Neutrophil (primary cell): Measurements from ENCODE around the gene HSPA1L.

ENCODE experiments used
- H3K27ac ChIP-seq: fragments of 200-600 bp; sonication (generic); 2 replicates; pipeline ENCODE4 v1.5.1; 2016; ENCODE audit warnings: mild to moderate bottlenecking, moderate library complexity
- H3K27me3 ChIP-seq: fragments of 200-600 bp; sonication (generic); 2 replicates; pipeline ENCODE4 v1.6.0; 2016; ENCODE audit warnings: mild to moderate bottlenecking
- H3K36me3 ChIP-seq: fragments of 200-600 bp; sonication (generic); 2 replicates; pipeline ENCODE4 v1.5.1; 2017
- H3K4me1 ChIP-seq, 2 experiments: fragments of 200-600 bp in 1 of 2; sonication (generic) in 1 of 2; 1 replicate in 1 of 2; 2 replicates in 1 of 2; pipeline versions ENCODE4 v1.5.1 to v1.6.1; 2013 to 2016; ENCODE audit warnings: low read depth in 1 of 2, low read length in 1 of 2, mild to moderate bottlenecking in 1 of 2, moderate library complexity in 1 of 2; ENCODE audit not compliant: control insufficient read depth in 1 of 2, insufficient read depth in 1 of 2
- H3K4me3 ChIP-seq, 2 experiments: fragments of 200-600 bp in 1 of 2; sonication (generic) in 1 of 2; 1 replicate in 1 of 2; 2 replicates in 1 of 2; pipeline ENCODE4 v1.5.1; 2013 to 2016; ENCODE audit warnings: low read depth in 1 of 2, low read length in 1 of 2, mild to moderate bottlenecking in 1 of 2, moderate library complexity in 1 of 2
- H3K9me3 ChIP-seq: fragments of 200-600 bp; sonication (generic); 2 replicates; pipeline ENCODE4 v1.5.1; 2016
- TF ChIP-seq, protein P1 (sequence below): fragments of 200-600 bp; sonication (generic); IDR thresholded peaks from 2 replicates; pipeline ENCODE4 v1.5.1; 2016; ENCODE audit warnings: antibody characterized with exemption

Gene HSPA1L

GRCh38 chr6:31778999-31779885, 35.8 kb downstream of the HSPA1L start:
- H3K27ac ChIP-seq = no peak overlapping the region
- peaks cover 5% of the 10 kb centered on the region for H3K27me3 ChIP-seq
- TF ChIP-seq, protein P1, sequence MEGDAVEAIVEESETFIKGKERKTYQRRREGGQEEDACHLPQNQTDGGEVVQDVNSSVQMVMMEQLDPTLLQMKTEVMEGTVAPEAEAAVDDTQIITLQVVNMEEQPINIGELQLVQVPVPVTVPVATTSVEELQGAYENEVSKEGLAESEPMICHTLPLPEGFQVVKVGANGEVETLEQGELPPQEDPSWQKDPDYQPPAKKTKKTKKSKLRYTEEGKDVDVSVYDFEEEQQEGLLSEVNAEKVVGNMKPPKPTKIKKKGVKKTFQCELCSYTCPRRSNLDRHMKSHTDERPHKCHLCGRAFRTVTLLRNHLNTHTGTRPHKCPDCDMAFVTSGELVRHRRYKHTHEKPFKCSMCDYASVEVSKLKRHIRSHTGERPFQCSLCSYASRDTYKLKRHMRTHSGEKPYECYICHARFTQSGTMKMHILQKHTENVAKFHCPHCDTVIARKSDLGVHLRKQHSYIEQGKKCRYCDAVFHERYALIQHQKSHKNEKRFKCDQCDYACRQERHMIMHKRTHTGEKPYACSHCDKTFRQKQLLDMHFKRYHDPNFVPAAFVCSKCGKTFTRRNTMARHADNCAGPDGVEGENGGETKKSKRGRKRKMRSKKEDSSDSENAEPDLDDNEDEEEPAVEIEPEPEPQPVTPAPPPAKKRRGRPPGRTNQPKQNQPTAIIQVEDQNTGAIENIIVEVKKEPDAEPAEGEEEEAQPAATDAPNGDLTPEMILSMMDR = no peak
- H3K9me3 ChIP-seq = no peaks in the 10 kb centered on the region
- H3K4me1 ChIP-seq = peaks cover 4 to 11% of the 10 kb centered on the region in 2 experiments
- H3K36me3 ChIP-seq = peaks cover 23% of the 10 kb centered on the region
- H3K4me3 ChIP-seq = no peak overlapping the region

DNA sequence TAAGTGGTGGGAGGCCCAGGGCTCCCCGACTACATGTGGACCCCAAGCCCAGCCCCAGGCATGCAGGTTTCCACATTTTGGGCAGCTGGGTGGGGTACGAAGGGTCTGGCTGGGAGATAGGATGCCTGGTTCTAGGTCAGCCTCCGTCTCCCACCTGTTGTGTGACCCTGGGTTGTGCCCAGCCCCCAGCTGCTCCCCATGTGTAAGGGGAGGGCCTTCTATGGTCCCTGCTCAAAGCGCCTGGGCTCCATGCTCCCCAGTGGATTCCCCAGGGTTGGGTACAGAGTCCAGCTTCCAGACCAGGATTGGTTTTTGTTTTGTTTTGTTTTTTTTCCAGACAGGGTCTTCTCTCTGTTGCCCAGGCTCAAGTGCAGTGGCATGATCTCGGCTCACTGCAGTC, 36.9 kb downstream of the HSPA1L start:
- Histone ChIP-seq H3K4me3 (no peak overlapping the region), H3K36me3 (peaks cover 23% of the 10 kb centered on the region)

GRCh38 chr6:31777667-31778050, 37.4 kb downstream of the HSPA1L start:
- Histone ChIP-seq H3K4me1 (peaks cover 4 to 11% of the 10 kb centered on the region in 2 experiments), H3K27ac (peak overlapping the region; percentile 59), H3K36me3 (peaks cover 23% of the 10 kb centered on the region), H3K4me3 (no peak overlapping the region), H3K9me3 (no peaks in the 10 kb centered on the region), H3K27me3 (peaks cover 5% of the 10 kb centered on the region)
- TF ChIP-seq, protein P1 = no peak

More for the DNA sequence above, 36.9 kb downstream of the HSPA1L start:
- TF ChIP-seq, protein P1 = no peak
- Histone ChIP-seq H3K9me3 (no peaks in the 10 kb centered on the region), H3K27me3 (peaks cover 5% of the 10 kb centered on the region), H3K27ac (no peak overlapping the region), H3K4me1 (peaks cover 4 to 11% of the 10 kb centered on the region in 2 experiments)

DNA sequence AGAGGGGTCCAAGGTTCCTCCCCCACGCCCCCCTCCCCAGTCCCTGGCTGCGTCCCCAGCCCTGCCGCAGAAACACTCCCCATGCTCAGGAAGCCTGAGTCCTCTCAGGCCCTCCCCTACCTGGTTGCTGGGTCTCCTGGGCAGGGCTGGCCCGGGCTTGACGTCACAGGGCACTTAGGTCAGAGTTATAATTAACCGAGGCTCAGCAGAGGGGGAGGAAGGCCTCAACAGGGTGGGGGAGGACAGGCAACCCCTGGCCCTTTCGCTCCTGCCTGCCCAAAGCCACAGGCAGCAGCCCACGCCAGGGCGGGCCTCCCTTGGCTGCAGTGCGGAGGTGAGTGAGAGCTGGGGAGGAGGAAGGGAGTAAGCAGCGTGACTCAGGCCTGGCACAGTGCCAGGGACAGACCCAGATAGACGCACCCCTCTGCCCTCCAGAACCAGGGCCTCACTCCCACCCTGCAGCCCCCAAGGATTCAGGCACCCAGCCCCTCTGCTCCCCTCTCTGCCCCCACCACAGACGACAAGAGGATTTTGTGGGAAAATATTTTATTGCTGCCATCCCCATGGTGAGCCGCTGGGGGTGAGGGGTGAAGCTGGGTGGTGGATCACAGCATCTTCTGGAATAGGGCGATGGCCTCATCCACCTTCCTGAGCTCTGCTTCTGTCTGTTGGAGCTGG, 38.0 kb downstream of the HSPA1L start, which contains the start of gene VWA7:
VWA7 (minus strand) TSS at position 340 of the 678 bp plus-strand sequence. CDS start 549 bp downstream, outside the sequence.
- TF ChIP-seq, protein P1 = no peak
- Histone ChIP-seq H3K36me3 (peaks cover 19% of the 10 kb centered on the region), H3K4me1 (peaks cover 4 to 11% of the 10 kb centered on the region in 2 experiments), H3K27me3 (peaks cover 5% of the 10 kb centered on the region), H3K27ac (peak within 1 kb of the TSS; percentile 59), H3K4me3 (peak within 1 kb of the TSS in 1 of 2 experiments; percentile 52), H3K9me3 (no peaks in the 10 kb centered on the region)

- Histone ChIP-seq H3K27me3 (peaks cover 5% of the 10 kb centered on the region), H3K27ac (peak overlapping the region; percentile 59), H3K9me3 (no peaks in the 10 kb centered on the region), H3K4me1 (peaks cover 4 to 11% of the 10 kb centered on the region in 2 experiments), H3K36me3 (peaks cover 19% of the 10 kb centered on the region), H3K4me3 (peak overlapping the region in 1 of 2 experiments; percentile 52)
- TF ChIP-seq, protein P1 = no peak
These were observed 38.5 kb downstream of the HSPA1L start for GRCh38 chr6:31776485-31776988.
